K562 (cell line): ENCODE results near the gene CRLF1. TPM values are rescaled to one million over a fixed set of nuclear protein-coding genes. Genes with fewer than 3 reads are reported as not detected.
A peak's percentile ranks its signal among the peaks of the same experiment; 100 is the strongest.

ENCODE experiments used
- ATAC-seq: fragments of 200-7000 bp; cut with Tn5 transposase; 3 replicates; pipeline ENCODE4 v1.9.1; 2020; ENCODE audit warnings: moderate library complexity
- BruUV-seq: library from RNA; stranded (reverse); fragments of 400-500 nt; replicated peaks from 2 replicates; lab custom pipeline; 2021; lab: Mats Ljungman, UMichigan
- CTCF ChIA-PET: fragments of 300-600 bp; formaldehyde crosslinking; extraction: SDS; loops from one replicate; lab custom pipeline; 2021; ENCODE audit warnings: low intra/inter-chr PET ratio; lab: Yijun Ruan, JAX
- POLR2A ChIA-PET: fragments of 300-600, 350-650 bp; sonication (Branson Sonifier 250); formaldehyde crosslinking; extraction: SDS; loops from one replicate; lab custom pipeline; 2021; ENCODE audit warnings: antibody characterized with exemption, inconsistent platforms; lab: Yijun Ruan, JAX
- DNase-seq, 4 experiments: peaks; one replicate each; pipeline versions ENCODE4 v3.0.0 to v3.0.0-alpha.2; 2011 to 2018; ENCODE audit warnings: low spot score in 3 of 4, mixed read lengths in 3 of 4; ENCODE audit errors: extremely low read depth in 1 of 4
- FAIRE-seq: peaks from 2 replicates; lab custom pipeline; 2011; peaks lifted over from hg19 to GRCh38; lab: Jason Lieb, UNC
- H2AFZ ChIP-seq: 2 replicates; pipeline ENCODE4 v1.6.0; 2011; ENCODE audit warnings: low read depth, low read length, control low read depth, inconsistent platforms
- H3K27ac ChIP-seq: fragments of 200-600 bp; 3 replicates; pipeline ENCODE4 v1.8.0; 2011; ENCODE audit warnings: low read depth, mild to moderate bottlenecking, control low read depth, inconsistent platforms, low read length, moderate library complexity, mixed read lengths; ENCODE audit errors: extremely low read depth
- H3K27me3 ChIP-seq, 2 experiments: fragments of 300-600 bp in 1 of 2; 2 replicates in 1 of 2; 3 replicates in 1 of 2; pipeline versions ENCODE4 v1.6.0 to v1.8.0; 2011; ENCODE audit warnings: inconsistent platforms in 2 of 2, low read length in 2 of 2, mild to moderate bottlenecking in 1 of 2, mixed read lengths in 1 of 2, moderate library complexity in 1 of 2; ENCODE audit not compliant: control insufficient read depth in 2 of 2, insufficient read depth in 2 of 2
- H3K36me3 ChIP-seq: fragments of 300-600 bp; 3 replicates; pipeline ENCODE4 v1.8.0; 2011; ENCODE audit warnings: mild to moderate bottlenecking, low read length, inconsistent platforms; ENCODE audit not compliant: control insufficient read depth, insufficient read depth
- H3K4me1 ChIP-seq, 2 experiments: fragments of 200-600 bp in 1 of 2; replicated peaks in 1 of 2; 2 replicates in 1 of 2; 3 replicates in 1 of 2; pipeline versions ENCODE4 v1.5.1 to v1.8.0; 2011; ENCODE audit warnings: inconsistent platforms in 2 of 2, low read length in 2 of 2, mild to moderate bottlenecking in 1 of 2, mixed read lengths in 1 of 2, moderate library complexity in 1 of 2; ENCODE audit not compliant: control insufficient read depth in 2 of 2, insufficient read depth in 2 of 2
- H3K4me2 ChIP-seq: 2 replicates; pipeline ENCODE4 v1.6.1; 2011; ENCODE audit warnings: low read length, control low read depth, inconsistent platforms, mixed read lengths; ENCODE audit not compliant: insufficient read depth
- H3K4me3 ChIP-seq: fragments of 200-600 bp; sonication (generic), shearing (Covaris generic); 2 replicates; pipeline ENCODE4 v1.5.1; 2016; ENCODE audit warnings: control low read depth, inconsistent platforms
- H3K79me2 ChIP-seq: fragments of 200-600 bp; 3 replicates; pipeline ENCODE4 v1.8.0; 2011; ENCODE audit warnings: low read length, inconsistent platforms; ENCODE audit not compliant: control insufficient read depth, insufficient read depth
- H3K9ac ChIP-seq, 2 experiments: 2 replicates each; pipeline versions ENCODE4 v1.6.0 to v1.6.1; 2011; ENCODE audit warnings: low read depth in 2 of 2, low read length in 2 of 2, control low read depth in 1 of 2, inconsistent platforms in 1 of 2, mild to moderate bottlenecking in 1 of 2, mixed read lengths in 1 of 2; ENCODE audit not compliant: insufficient read depth in 1 of 2
- H3K9me1 ChIP-seq: one replicate; pipeline ENCODE4 v1.6.0; 2011; ENCODE audit warnings: inconsistent platforms, mild to moderate bottlenecking, low read length, moderate library complexity; ENCODE audit not compliant: control insufficient read depth, insufficient read depth
- H3K9me3 ChIP-seq: replicated peaks from 2 replicates; pipeline ENCODE4 v1.5.1; 2011; ENCODE audit warnings: low read depth, low read length, inconsistent platforms; ENCODE audit not compliant: control insufficient read depth, insufficient read depth
- H4K20me1 ChIP-seq: replicated peaks from 2 replicates; pipeline ENCODE4 v1.6.1; 2011; ENCODE audit warnings: low read length, inconsistent platforms, mixed read lengths; ENCODE audit not compliant: control insufficient read depth, insufficient read depth
- CHD1 ChIP-seq: fragments of 200-600 bp; sonication (generic); IDR thresholded peaks from one replicate; pipeline ENCODE4 v1.6.1; 2012; ENCODE audit warnings: mild to moderate bottlenecking, moderate library complexity, low read length, inconsistent platforms
- DIDO1 ChIP-seq: fragments of 450-650 bp; IDR thresholded peaks from 2 replicates; pipeline ENCODE4 v1.6.1; 2016; ENCODE audit warnings: low read depth, missing biosample characterization, missing genetic modification characterization
- SNIP1 ChIP-seq: fragments of 450-650 bp; IDR thresholded peaks from 2 replicates; pipeline ENCODE4 v1.7.1; 2017; ENCODE audit warnings: low read depth, mild to moderate bottlenecking
- TBP ChIP-seq: optimal IDR thresholded peaks from 2 replicates; pipeline ENCODE3; 2011; ENCODE audit warnings: low read depth, low read length, improper control_type of control experiment
- TEAD4 ChIP-seq, 2 experiments: sonication (generic) in 1 of 2; formaldehyde crosslinking in 1 of 2; IDR thresholded peaks; 2 replicates each; pipeline versions ENCODE4 v1.6.1 to v1.8.0; 2012 to 2022; ENCODE audit warnings: borderline replicate concordance in 1 of 2, inconsistent platforms in 1 of 2, low read length in 1 of 2, mild to moderate bottlenecking in 1 of 2, missing genetic modification reagents in 1 of 2
- WGBS: fragments of 100-300 bp; shearing (Covaris generic); methylation state at CpG from one replicate; pipeline ENCODE4 v1.1.6; 2016; ENCODE audit warnings: low coverage, mixed read lengths; ENCODE audit not compliant: insufficient coverage; ENCODE audit errors: missing lambda C conversion rate; 5-methylcytosine and 5-hydroxymethylcytosine counted together
- in situ Hi-C: fragments of 300-500 bp; cut with MboI; formaldehyde crosslinking; loops from 4 replicates; pipeline ENCODE4 v1.15.0; 2018; ENCODE audit warnings: inconsistent platforms, mixed read lengths
- intact Hi-C: fragments of 100-400 bp; cut with micrococcal nuclease; formaldehyde crosslinking; loops from 2 replicates; pipeline ENCODE4 v1.14.2; 2022
- polyA plus RNA-seq, 8 experiments: library from polyadenylated mRNA; depleted of rRNA in 4 of 8; stranded (reverse) in 5 of 8; unstranded in 3 of 8; fragments of >200 nt; fragmentation: Nextera tagmentation in 2 of 8; fragmentation: Illumina TruSeq in 1 of 8; extraction: Ambion mirVana in 2 of 8; extraction: Trizol in 1 of 8; gene quantifications; 2 replicates each; pipeline versions ENCODE4 v1.2.1 to v1.2.3, GENCODE V29; 2011 to 2014; ENCODE audit warnings: inconsistent platforms in 1 of 8, missing spikeins in 1 of 8
- total RNA-seq, 7 experiments: library from RNA; depleted of rRNA in 6 of 7; stranded (reverse); fragments of >200 nt in 6 of 7; fragmentation: Illumina TruSeq in 2 of 7; extraction: Trizol in 2 of 7; gene quantifications; 2 replicates each; pipeline versions ENCODE4 v1.2.1 to v1.2.3, GENCODE V29; 2011 to 2021; ENCODE audit warnings: low replicate concordance in 1 of 7
- TF ChIP-seq, protein P1 (sequence below): fragments of 450-650 bp; IDR thresholded peaks from 2 replicates; pipeline ENCODE4 v1.6.1; 2018; ENCODE audit not compliant: partially characterized antibody
- TF ChIP-seq, protein P2 (sequence below): fragments of 450-650 bp; IDR thresholded peaks from 2 replicates; pipeline ENCODE4 v1.6.1; 2016; ENCODE audit warnings: low read depth, mild to moderate bottlenecking, moderate library complexity
- TF ChIP-seq, protein P3 (sequence below): sonication (generic); formaldehyde crosslinking; IDR thresholded peaks from 2 replicates; pipeline ENCODE4 v1.8.1; 2022; ENCODE audit warnings: missing genetic modification reagents
- TF ChIP-seq, protein P4 (sequence below): sonication (generic); formaldehyde crosslinking; IDR thresholded peaks from 2 replicates; pipeline ENCODE4 v1.8.0; 2023; ENCODE audit warnings: mild to moderate bottlenecking, missing genetic modification reagents

The CRLF1 gene
- total and polyA plus RNA-seq, 9 of the 15 experiments (the other 6 are each of a cell fraction or from before 2014, with no cell fraction given) = 0.85 to 3.6 (median 1.7) TPM

DNA sequence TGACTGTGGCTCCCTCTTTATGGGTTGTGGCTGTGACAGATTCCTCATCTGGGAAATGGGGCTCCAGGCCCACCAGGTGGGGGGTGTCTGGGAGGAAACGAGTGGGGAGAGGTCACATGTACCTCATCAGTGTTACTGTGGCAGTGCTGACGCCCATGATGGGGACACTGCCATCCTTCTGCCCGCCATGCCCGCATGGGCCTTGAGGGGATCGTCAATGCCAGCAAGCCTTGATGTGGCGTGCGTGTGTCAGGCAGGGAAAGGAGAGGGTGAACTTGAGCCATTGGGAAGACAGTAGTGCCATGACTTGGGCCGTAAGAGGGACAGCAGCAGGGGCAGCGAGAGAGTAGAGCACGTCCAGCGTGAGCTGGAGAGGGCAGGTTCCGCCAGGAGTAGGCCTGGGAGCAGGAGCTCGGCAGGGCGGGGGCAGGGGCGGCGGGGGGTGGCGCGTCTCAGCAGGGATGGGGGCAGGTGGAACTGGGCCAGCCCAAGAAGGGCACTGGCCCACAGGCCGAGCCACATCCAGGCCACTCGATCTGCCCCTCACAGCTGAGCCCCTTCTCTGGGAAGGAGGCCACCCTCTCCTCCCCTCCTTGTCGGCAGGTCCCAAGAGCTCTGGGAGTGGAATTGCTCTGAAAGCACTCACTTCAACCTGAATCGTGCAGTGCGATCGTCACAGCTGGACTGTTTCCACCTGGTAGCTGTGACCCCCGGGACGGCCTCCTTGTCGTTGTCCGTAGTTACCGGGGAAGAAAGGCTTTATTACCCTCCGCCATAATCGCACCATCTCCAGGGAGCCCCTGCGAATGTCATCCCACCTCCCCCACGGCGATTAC lies 40.2 kb upstream of the CRLF1 start:
- DNase-seq (peak in 1 of 4 experiments; percentile 35), ATAC-seq (peak; percentile 54), FAIRE-seq (peak; percentile 66)
- H3K79me2 ChIP-seq = peaks cover 8% of the 10 kb centered on the region
- 44% methylated on average over 32 of the region's 34 CpGs for WGBS
- H3K4me1 ChIP-seq = peaks cover 6 to 52% of the 10 kb centered on the region in 2 experiments; a peak in 3 of 5 replicates
- peaks cover 2% of the 10 kb centered on the region; the same call in 1 of the 3 replicates for H3K36me3 ChIP-seq
- H3K9me3 ChIP-seq = no peaks in the 10 kb centered on the region
- no peak overlapping the region for H3K4me3 ChIP-seq
- POLR2A ChIA-PET = interaction anchor here (0.6 to 1.2 kb wide), 4 partner anchors 9 to 23 kb away, joined by 3 to 8 read pairs (median 4); no protein-coding TSS in a partner anchor
- H3K4me2 ChIP-seq = peak overlapping the region; percentile 46
- no peak overlapping the region for H2AFZ ChIP-seq
- in situ Hi-C loops (no loop called here), intact Hi-C loops (no loop called here)
- peaks cover 38% of the 10 kb centered on the region for H4K20me1 ChIP-seq
- H3K27ac ChIP-seq = no peak overlapping the region
- CTCF ChIA-PET = interaction anchor here (0.5 kb wide), 1 partner anchor 659 kb away, joined by 3 read pairs; no protein-coding TSS in a partner anchor
- H3K9me1 ChIP-seq = peaks cover 5% of the 10 kb centered on the region
- H3K27me3 ChIP-seq = no peaks in the 10 kb centered on the region
- no TSS peak for BruUV-seq
- H3K9ac ChIP-seq = peak overlapping the region in 1 of 2 experiments; percentile 83; a peak in 2 of 4 replicates
- TF ChIP-seq, protein P1, sequence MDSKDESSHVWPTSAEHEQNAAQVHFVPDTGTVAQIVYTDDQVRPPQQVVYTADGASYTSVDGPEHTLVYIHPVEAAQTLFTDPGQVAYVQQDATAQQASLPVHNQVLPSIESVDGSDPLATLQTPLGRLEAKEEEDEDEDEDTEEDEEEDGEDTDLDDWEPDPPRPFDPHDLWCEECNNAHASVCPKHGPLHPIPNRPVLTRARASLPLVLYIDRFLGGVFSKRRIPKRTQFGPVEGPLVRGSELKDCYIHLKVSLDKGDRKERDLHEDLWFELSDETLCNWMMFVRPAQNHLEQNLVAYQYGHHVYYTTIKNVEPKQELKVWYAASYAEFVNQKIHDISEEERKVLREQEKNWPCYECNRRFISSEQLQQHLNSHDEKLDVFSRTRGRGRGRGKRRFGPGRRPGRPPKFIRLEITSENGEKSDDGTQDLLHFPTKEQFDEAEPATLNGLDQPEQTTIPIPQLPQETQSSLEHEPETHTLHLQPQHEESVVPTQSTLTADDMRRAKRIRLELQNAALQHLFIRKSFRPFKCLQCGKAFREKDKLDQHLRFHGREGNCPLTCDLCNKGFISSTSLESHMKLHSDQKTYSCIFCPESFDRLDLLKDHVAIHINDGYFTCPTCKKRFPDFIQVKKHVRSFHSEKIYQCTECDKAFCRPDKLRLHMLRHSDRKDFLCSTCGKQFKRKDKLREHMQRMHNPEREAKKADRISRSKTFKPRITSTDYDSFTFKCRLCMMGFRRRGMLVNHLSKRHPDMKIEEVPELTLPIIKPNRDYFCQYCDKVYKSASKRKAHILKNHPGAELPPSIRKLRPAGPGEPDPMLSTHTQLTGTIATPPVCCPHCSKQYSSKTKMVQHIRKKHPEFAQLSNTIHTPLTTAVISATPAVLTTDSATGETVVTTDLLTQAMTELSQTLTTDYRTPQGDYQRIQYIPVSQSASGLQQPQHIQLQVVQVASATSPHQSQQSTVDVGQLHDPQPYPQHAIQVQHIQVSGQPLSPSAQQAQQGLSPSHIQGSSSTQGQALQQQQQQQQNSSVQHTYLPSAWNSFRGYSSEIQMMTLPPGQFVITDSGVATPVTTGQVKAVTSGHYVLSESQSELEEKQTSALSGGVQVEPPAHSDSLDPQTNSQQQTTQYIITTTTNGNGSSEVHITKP = peak; percentile 30
- TF ChIP-seq TBP = no peak
- TF ChIP-seq, protein P2, sequence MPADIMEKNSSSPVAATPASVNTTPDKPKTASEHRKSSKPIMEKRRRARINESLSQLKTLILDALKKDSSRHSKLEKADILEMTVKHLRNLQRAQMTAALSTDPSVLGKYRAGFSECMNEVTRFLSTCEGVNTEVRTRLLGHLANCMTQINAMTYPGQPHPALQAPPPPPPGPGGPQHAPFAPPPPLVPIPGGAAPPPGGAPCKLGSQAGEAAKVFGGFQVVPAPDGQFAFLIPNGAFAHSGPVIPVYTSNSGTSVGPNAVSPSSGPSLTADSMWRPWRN = no peak
- TF ChIP-seq DIDO1 (tag) = no peak
- TF ChIP-seq, protein P3, sequence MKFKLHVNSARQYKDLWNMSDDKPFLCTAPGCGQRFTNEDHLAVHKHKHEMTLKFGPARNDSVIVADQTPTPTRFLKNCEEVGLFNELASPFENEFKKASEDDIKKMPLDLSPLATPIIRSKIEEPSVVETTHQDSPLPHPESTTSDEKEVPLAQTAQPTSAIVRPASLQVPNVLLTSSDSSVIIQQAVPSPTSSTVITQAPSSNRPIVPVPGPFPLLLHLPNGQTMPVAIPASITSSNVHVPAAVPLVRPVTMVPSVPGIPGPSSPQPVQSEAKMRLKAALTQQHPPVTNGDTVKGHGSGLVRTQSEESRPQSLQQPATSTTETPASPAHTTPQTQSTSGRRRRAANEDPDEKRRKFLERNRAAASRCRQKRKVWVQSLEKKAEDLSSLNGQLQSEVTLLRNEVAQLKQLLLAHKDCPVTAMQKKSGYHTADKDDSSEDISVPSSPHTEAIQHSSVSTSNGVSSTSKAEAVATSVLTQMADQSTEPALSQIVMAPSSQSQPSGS (CRISPR knock-in tag) = no peak
- TF ChIP-seq, protein P4, sequence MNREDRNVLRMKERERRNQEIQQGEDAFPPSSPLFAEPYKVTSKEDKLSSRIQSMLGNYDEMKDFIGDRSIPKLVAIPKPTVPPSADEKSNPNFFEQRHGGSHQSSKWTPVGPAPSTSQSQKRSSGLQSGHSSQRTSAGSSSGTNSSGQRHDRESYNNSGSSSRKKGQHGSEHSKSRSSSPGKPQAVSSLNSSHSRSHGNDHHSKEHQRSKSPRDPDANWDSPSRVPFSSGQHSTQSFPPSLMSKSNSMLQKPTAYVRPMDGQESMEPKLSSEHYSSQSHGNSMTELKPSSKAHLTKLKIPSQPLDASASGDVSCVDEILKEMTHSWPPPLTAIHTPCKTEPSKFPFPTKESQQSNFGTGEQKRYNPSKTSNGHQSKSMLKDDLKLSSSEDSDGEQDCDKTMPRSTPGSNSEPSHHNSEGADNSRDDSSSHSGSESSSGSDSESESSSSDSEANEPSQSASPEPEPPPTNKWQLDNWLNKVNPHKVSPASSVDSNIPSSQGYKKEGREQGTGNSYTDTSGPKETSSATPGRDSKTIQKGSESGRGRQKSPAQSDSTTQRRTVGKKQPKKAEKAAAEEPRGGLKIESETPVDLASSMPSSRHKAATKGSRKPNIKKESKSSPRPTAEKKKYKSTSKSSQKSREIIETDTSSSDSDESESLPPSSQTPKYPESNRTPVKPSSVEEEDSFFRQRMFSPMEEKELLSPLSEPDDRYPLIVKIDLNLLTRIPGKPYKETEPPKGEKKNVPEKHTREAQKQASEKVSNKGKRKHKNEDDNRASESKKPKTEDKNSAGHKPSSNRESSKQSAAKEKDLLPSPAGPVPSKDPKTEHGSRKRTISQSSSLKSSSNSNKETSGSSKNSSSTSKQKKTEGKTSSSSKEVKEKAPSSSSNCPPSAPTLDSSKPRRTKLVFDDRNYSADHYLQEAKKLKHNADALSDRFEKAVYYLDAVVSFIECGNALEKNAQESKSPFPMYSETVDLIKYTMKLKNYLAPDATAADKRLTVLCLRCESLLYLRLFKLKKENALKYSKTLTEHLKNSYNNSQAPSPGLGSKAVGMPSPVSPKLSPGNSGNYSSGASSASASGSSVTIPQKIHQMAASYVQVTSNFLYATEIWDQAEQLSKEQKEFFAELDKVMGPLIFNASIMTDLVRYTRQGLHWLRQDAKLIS = no peak
- TF ChIP-seq TEAD4 (IDR thresholded peaks at IDR 0.05; ENCODE audit: low read length) = no peak
- no peak for TF ChIP-seq TEAD4 (CRISPR knock-in tag; IDR thresholded peaks at IDR 0.05; ENCODE audit: borderline replicate concordance)
- TF ChIP-seq CHD1 = no peak
- TF ChIP-seq SNIP1 = no peak
